Lower leg skin (tissue), 3 donors: ENCODE measurements around the gene TULP4.

Experiments used
- CTCF ChIP-seq, 3 donors: fragments of 450-650 bp; IDR thresholded peaks; one replicate each; pipeline ENCODE4 v1.5.1; 2016; ENCODE audit warnings: antibody characterized with exemption in 3 of 3, mild to moderate bottlenecking in 3 of 3, moderate library complexity in 2 of 3
- POLR2A ChIP-seq, 2 donors: fragments of 450-650 bp; IDR thresholded peaks; one replicate each; pipeline ENCODE4 v1.6.1; 2016 to 2017; ENCODE audit warnings: antibody characterized with exemption in 2 of 2, mild to moderate bottlenecking in 1 of 2, moderate library complexity in 1 of 2

- TF ChIP-seq CTCF (IDR thresholded peaks at IDR 0.05) = no peak
- TF ChIP-seq POLR2A (IDR thresholded peaks at IDR 0.05) = no peak
These were observed 217.4 kb downstream of the TULP4 start for GRCh38 chr6:158529629-158530028.
